ENCODE results near the gene TNRC6C.
"Not testable (repeated sequence)": the region's sequence is repeated elsewhere in the genome, so short reads cannot be mapped to it uniquely, and the experiment has no call there.

The TNRC6C gene

DNA sequence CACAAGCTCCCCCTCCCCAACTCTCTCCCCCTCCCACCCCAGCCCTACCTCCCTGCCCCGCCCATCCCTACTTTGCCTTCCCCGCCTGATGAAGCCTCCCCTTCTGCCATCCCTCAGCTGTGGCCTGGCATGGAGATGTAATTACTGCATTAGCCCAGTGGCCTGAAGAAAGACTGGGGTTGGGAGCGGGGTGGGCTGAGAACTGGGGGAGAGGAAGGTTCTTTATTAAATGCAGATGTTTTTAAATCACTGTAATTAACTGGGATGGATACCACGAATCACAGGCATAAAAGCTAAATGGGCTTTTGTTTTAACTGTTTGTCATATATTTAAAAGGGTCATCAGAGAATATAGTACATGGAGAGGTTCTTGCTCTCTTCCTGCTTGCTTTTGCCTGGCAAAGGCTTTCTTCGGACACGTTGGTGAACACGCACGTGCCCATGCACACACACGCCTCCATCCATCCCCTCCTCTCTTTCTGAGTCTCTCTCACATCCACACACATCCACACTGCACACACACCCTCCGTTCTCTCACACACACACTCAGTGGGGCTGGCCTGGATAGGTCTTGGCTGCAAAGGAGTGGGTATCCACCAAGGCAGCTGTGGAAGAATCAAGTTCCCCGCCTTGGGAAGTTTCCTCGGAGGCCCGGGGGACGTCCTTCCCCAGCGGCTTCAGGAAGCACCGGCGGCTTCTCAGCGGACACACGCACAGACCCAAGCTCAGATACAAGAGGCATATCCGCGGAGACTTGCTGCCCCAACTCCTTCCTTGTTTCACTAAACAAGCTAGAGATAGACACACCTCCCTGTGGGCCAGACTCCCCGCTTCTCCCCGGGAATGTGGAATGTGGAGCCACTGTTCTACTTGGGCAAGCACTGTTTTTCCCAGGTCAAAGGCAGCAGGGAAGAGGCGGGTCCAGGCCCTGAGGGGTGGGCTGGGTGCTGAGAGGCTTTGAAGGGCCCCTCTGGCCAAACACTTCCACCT, 27.4 kb upstream of the TNRC6C start:
- TF ChIP-seq, protein P1, sequence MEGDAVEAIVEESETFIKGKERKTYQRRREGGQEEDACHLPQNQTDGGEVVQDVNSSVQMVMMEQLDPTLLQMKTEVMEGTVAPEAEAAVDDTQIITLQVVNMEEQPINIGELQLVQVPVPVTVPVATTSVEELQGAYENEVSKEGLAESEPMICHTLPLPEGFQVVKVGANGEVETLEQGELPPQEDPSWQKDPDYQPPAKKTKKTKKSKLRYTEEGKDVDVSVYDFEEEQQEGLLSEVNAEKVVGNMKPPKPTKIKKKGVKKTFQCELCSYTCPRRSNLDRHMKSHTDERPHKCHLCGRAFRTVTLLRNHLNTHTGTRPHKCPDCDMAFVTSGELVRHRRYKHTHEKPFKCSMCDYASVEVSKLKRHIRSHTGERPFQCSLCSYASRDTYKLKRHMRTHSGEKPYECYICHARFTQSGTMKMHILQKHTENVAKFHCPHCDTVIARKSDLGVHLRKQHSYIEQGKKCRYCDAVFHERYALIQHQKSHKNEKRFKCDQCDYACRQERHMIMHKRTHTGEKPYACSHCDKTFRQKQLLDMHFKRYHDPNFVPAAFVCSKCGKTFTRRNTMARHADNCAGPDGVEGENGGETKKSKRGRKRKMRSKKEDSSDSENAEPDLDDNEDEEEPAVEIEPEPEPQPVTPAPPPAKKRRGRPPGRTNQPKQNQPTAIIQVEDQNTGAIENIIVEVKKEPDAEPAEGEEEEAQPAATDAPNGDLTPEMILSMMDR (IDR thresholded peaks at IDR 0.05): no peak

GRCh38 chr17:77933777-77934398, 24.6 kb upstream of the TNRC6C start:
- Histone ChIP-seq H3K4me3 (no peak overlapping the region), H3K27ac (no peak overlapping the region)
- TF ChIP-seq, protein P1 (IDR thresholded peaks at IDR 0.05): no peak
- DNase-seq (ENCODE audit: low spot score): no peak

More for the DNA sequence above, 27.4 kb upstream of the TNRC6C start:
- no peak overlapping the region for H3K4me3 ChIP-seq
- no peak overlapping the region for H3K27ac ChIP-seq
- no peak for DNase-seq (ENCODE audit: low spot score)

DNA sequence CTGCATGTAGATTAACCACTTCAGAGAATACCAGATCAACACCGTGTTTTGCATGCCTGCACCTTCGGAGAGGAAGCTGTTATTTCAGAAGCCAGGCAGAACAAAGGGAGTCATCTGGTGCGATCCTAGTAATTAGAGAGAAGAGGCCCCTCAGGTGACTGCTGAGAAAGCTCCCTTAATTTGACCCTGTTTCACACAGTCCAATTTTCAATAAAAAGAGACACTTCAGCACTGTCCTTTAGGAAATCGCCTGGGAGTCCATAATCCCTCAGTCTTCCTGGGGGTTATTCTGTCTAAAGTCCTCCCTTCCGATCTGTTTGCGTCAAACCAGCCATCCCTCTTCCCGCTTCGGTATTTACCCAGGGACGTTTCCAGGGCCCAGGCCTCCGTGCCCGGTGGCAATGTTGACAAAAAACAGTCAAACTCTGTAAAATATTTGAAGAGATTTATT, 23.4 kb upstream of the TNRC6C start:
- Histone ChIP-seq H3K4me3 (no peak overlapping the region), H3K27ac (no peak overlapping the region)
- TF ChIP-seq, protein P1 (IDR thresholded peaks at IDR 0.05): no peak
- DNase-seq (ENCODE audit: low spot score): no peak

GRCh38 chr17:77935744-77936143, 22.8 kb upstream of the TNRC6C start:
- H3K27ac ChIP-seq; H3K4me3 ChIP-seq; DNase-seq (ENCODE audit: low spot score): not testable (repeated sequence)

DNA sequence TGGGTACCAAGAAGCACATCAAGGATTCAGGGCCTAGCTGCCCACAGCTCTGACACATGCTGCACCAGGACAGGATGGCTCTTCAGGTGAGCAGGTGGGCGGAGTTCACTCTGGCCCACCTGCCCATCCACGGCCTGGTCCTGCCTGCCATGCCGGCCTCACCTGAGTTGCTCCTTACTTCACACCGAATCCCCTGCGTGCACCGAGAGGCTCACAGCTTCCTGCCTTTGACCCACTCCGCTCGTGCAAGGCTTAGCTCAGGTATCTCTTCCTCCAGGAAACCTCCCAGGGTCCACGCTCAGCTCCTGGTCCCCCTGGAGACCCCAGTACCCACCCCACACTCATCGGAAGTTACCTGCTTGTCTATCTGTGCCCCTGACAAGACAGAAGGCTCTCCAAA, 21.6 kb upstream of the TNRC6C start:
- TF ChIP-seq, protein P1 (IDR thresholded peaks at IDR 0.05): no peak
- no peak for DNase-seq (ENCODE audit: low spot score)
- no peak overlapping the region for H3K4me3 ChIP-seq
- no peak overlapping the region for H3K27ac ChIP-seq

DNA sequence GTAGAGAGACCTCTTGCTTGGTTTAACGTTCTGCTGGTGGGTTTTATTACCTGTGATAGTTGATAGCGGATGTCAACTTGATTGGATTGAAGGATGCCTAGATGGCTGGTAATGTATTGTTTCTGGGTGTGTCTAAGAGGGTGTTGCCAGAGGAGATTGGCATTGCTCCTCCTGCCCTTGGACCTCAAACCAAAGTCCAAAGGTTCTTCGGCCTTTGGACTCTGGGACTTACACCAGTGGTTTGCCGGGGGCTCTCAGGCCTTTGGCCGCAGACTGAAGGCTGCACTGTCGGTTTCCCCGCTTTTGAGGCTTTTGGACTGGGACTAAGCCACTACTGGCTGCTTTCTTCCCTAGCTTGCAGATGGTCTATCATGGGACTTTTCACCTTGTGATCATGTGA, 17.5 kb upstream of the TNRC6C start:
- DNase-seq (ENCODE audit: low spot score): no peak
- Histone ChIP-seq H3K27ac (no peak overlapping the region), H3K4me3 (no peak overlapping the region)
- TF ChIP-seq, protein P1 (IDR thresholded peaks at IDR 0.05): no peak

DNA sequence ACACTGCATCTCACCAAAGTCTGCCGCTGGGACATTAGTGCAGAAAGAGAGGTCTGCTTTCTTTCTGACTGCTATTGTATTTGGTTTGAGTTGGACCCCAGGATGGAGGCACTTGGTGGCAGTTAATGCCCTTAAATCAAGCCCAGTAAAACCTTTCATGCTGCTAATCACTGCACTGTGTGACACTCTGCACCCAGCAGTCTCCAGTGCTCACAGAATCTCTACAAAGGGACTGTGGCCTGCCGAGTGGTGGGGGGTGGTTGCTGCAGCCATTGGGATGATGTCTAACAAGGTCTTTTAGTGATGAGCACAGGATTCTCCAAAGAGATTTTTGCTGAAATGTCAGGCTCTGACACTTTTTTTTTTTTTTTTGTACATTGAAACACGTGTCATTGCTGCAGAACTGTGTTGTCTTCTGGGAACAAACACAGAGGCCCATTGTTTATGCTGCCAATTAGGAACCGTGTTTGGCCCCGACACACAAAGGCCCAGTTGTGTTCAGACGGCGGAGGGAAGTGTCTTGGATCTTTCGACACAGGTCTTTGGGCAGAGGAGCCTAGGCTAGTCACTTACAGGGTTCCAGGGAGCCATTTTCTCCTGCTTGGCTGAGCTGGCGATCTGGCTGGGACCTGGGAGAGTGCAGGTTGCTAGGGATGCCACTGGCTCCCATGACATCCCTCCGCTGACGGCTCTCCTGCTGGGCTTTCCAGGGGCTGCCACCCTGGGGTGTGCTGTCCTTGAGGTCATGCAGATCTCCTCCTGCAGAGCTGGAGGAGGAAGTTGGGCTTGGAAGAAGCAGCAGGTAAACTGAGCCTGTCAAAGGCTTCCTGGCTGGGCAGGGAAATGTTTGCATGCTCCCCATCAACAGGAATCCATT, 16.2 kb upstream of the TNRC6C start:
- Histone ChIP-seq H3K27ac (no peak overlapping the region), H3K4me3 (no peak overlapping the region)
- DNase-seq (ENCODE audit: low spot score): no peak
- TF ChIP-seq, protein P1 (IDR thresholded peaks at IDR 0.05): no peak

All from coronary artery (tissue), 2 donors.